Metanephros (tissue), 2 donors: ENCODE data around the gene R3HDM4. TPM values are rescaled to one million over a fixed set of nuclear protein-coding genes. Genes with fewer than 3 reads are reported as not detected.

Source experiments
- small RNA-seq: library from RNA; depleted of rRNA; stranded (forward); fragments of <200 nt; gene quantifications from one replicate; pipeline ENCODE3, GENCODE V24; 2014; ENCODE audit warnings: low replicate concordance
- total RNA-seq: library from RNA; depleted of rRNA; stranded (reverse); fragments of >200 nt; gene quantifications from one replicate; pipeline ENCODE4 v1.2.3, GENCODE V29; 2014

R3HDM4 gene
- 54.5 TPM for total RNA-seq

GRCh38 chr19:913080-913748 is at the start of gene R3HDM4:
R3HDM4 (minus strand) TSS chr19:913219; CDS start chr19:913157, 62 bp downstream.

DNA sequence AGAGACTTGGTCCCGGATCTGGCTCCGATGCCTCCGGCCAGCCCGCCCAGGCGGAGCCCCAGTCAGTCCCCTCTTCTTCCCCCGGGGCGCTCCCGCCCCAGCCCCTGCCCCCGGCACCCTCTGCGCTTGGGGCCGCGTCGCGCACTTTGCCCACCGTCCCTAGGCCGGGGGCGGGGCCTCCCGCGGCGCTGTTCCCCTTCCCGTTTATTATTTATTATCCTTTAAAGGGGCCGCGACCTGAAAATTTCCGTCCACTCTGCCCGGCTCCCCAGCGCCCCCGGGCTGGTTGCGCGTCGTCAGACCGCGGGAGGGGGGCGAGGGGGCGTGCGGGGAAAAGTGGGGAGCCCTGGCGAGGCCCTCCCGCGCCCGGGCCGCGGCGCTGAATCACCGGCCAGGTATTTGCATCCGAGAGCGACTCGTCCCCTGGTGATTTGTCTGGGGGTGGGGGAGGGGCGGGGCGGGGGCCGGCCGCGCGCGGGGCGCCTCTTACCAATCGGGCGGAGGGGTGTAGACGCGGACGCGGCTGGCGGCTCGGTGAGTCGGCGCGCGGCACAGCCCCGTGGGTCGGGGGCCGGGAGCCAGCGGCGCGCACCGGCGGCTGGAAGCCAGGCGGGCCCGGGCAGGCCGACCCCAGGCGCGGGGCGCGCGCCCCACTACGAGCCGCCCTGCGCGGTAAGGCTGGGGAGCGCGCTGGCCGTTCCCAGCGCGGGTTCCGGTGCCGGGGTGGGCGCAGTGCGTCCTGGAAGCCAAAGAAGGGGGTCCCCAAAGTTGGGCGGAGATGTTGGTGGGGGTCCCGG is 12.7 kb upstream of the R3HDM4 start, which contains the start of gene ARID3A:
ARID3A (plus strand) TSS at position 510 of the 797 bp plus-strand sequence. CDS start 3,494 bp downstream, outside the sequence.

GRCh38 chr19:917323-918151 is 4.5 kb upstream of the R3HDM4 start, which contains the start of gene KISS1R:
KISS1R (plus strand) TSS chr19:917333; CDS start chr19:917503, 170 bp downstream.

GRCh38 chr19:892894-893689 is 19.9 kb downstream of the R3HDM4 start, which contains the start of the genes MED16 and RNU6-9:
MED16 (minus strand) TSS chr19:893187; CDS start chr19:891131, 2,056 bp downstream.
RNU6-9 (plus strand) TSS chr19:893484.

GRCh38 chr19:858868-859843 is 53.9 kb downstream of the R3HDM4 start, which contains the start of gene CFD:
CFD (plus strand) TSS chr19:859664; CDS start chr19:859690, 26 bp downstream.

DNA sequence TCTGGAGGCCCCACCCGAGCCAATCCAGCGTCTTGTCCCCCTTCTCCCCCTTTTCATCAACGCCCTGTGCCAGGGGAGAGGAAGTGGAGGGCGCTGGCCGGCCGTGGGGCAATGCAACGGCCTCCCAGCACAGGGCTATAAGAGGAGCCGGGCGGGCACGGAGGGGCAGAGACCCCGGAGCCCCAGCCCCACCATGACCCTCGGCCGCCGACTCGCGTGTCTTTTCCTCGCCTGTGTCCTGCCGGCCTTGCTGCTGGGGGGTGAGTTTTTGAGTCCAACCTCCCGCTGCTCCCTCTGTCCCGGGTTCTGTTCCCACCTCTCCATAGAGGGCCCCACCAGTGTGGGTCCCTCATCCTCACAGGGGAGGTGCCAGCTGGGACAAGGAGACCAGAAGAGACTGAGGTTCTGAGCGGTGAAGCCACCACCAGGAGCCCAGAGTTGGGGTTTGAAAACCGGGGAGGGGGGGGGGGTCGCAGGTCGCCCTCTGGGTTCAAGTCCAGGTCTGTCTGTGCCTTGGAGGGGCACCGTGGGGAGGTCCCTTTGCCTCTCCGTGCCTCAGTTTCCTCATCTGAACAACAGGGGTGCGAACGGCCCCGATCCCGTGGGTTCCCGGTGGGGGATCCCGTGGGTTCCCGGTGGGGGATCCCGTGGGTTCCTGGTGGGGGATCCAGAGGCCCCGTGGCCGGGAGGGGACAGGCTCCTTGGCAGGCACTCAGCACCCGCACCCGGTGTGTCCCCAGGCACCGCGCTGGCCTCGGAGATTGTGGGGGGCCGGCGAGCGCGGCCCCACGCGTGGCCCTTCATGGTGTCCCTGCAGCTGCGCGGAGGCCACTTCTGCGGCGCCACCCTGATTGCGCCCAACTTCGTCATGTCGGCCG is 60.6 kb downstream of the R3HDM4 start, which contains the start of gene ELANE:
ELANE (plus strand) TSS at position 168 of the 878 bp plus-strand sequence; CDS start at position 194, 26 bp downstream.

Small RNA genes lying within 50 kb of the gene (small RNA-seq; reads per million reads assigned to genes)
- 0.09 reads per million for gene RNU6-9

Other genes starting within 250 kb of the R3HDM4 start
- gene FSTL3, start 236.8 kb downstream of the R3HDM4 start, total RNA-seq = 29.4 TPM
- gene PRSS57, start 217.8 kb downstream of the R3HDM4 start, total RNA-seq = 3.1 TPM
- 74.6 TPM for gene PALM, start 204.3 kb downstream of the R3HDM4 start, total RNA-seq
- gene MISP, start 162.1 kb downstream of the R3HDM4 start, total RNA-seq = 10.3 TPM
- gene PTBP1, start 115.8 kb downstream of the R3HDM4 start, total RNA-seq = 301 TPM
- 10.9 TPM for gene PLPPR3, start 91.3 kb downstream of the R3HDM4 start, total RNA-seq
- gene AZU1, start 85.4 kb downstream of the R3HDM4 start, total RNA-seq = 30.4 TPM
- gene PRTN3, start 72.2 kb downstream of the R3HDM4 start, total RNA-seq = 93.5 TPM
- 59.8 TPM for gene ELANE, start 60.9 kb downstream of the R3HDM4 start, total RNA-seq
- 16.5 TPM for gene CFD, start 53.6 kb downstream of the R3HDM4 start, total RNA-seq
- 62.2 TPM for gene MED16, start 20.0 kb downstream of the R3HDM4 start, total RNA-seq
- not detected for gene RNU6-9, start 19.7 kb downstream of the R3HDM4 start, total RNA-seq
- gene KISS1R, start 4.1 kb upstream of the R3HDM4 start, total RNA-seq = 0.88 TPM
- 56.3 TPM for gene ARID3A, start 12.8 kb upstream of the R3HDM4 start, total RNA-seq
- 104 TPM for gene WDR18, start 71.1 kb upstream of the R3HDM4 start, total RNA-seq
- gene GRIN3B, start 87.2 kb upstream of the R3HDM4 start, total RNA-seq = 0.47 TPM
- gene TMEM259, start 107.9 kb upstream of the R3HDM4 start, total RNA-seq = 96.6 TPM
- gene RNU6-2, start 108.3 kb upstream of the R3HDM4 start, total RNA-seq = not detected
- gene CNN2, start 113.4 kb upstream of the R3HDM4 start, total RNA-seq = 194 TPM
- 16.5 TPM for gene ABCA7, start 126.9 kb upstream of the R3HDM4 start, total RNA-seq
- gene ARHGAP45, start 153.9 kb upstream of the R3HDM4 start, total RNA-seq = 24.3 TPM
- 110 TPM for gene POLR2E, start 182.2 kb upstream of the R3HDM4 start, total RNA-seq
- 175 TPM for gene GPX4, start 190.8 kb upstream of the R3HDM4 start, total RNA-seq